SK-N-SH (cell line): ENCODE measurements around the gene TCF12. TPM values are rescaled to one million over a fixed set of nuclear protein-coding genes. Genes with fewer than 3 reads are reported as not detected.

Experiments
- CTCF ChIA-PET: fragments of 300-600, 350-600 bp; formaldehyde crosslinking; extraction: SDS; loops from one replicate; lab custom pipeline; 2021; lab: Yijun Ruan, JAX
- POLR2A ChIA-PET: fragments of 350-600 bp; sonication (Branson Sonifier 250); formaldehyde crosslinking; extraction: SDS; loops from one replicate; lab custom pipeline; 2020; ENCODE audit warnings: antibody characterized with exemption, inconsistent platforms; lab: Yijun Ruan, JAX
- DNase-seq: peaks from one replicate; pipeline ENCODE4 v3.0.0; 2012
- H2AFZ ChIP-seq: fragments of 200-600 bp; sonication (generic); 2 replicates; pipeline ENCODE4 v1.8.1; 2016; ENCODE audit warnings: antibody characterized with exemption, mild to moderate bottlenecking, low read depth
- H3F3A ChIP-seq: fragments of 200-600 bp; sonication (generic); replicated peaks from 2 replicates; pipeline ENCODE3; 2016; ENCODE audit warnings: antibody characterized with exemption, mild to moderate bottlenecking; ENCODE audit not compliant: insufficient read depth
- H3K27ac ChIP-seq, 2 experiments: fragments of 200-500 bp in 1 of 2; fragments of 200-600 bp in 1 of 2; sonication (Bioruptor generic) in 1 of 2; sonication (generic), shearing (Covaris generic) in 1 of 2; 2 replicates each; pipeline versions ENCODE4 v1.5.1 to v1.6.1; 2014 to 2016; ENCODE audit warnings: low read depth in 2 of 2, inconsistent platforms in 1 of 2, low read length in 1 of 2, mild to moderate bottlenecking in 1 of 2, mixed read lengths in 1 of 2
- H3K27me3 ChIP-seq: fragments of 200-600 bp; sonication (generic), shearing (Covaris generic); 2 replicates; pipeline ENCODE4 v1.6.1; 2016; ENCODE audit warnings: mixed run types; ENCODE audit not compliant: insufficient read depth
- H3K36me3 ChIP-seq, 2 experiments: fragments of 200-500 bp in 1 of 2; fragments of 200-600 bp in 1 of 2; sonication (Bioruptor generic) in 1 of 2; sonication (generic) in 1 of 2; replicated peaks in 1 of 2; 2 replicates each; pipeline versions ENCODE3 to v1.5.1; 2014 to 2016; ENCODE audit warnings: low read length in 1 of 2, mild to moderate bottlenecking in 1 of 2; ENCODE audit not compliant: insufficient read depth in 2 of 2, control insufficient read depth in 1 of 2
- H3K4me1 ChIP-seq, 2 experiments: fragments of 200-500 bp in 1 of 2; fragments of 200-600 bp in 1 of 2; sonication (Bioruptor generic) in 1 of 2; sonication (generic), shearing (Covaris generic) in 1 of 2; 2 replicates each; pipeline versions ENCODE4 v1.5.1 to v1.6.1; 2014 to 2016; ENCODE audit warnings: low read depth in 1 of 2, low read length in 1 of 2, mixed run types in 1 of 2; ENCODE audit not compliant: insufficient read depth in 2 of 2, control insufficient read depth in 1 of 2
- H3K4me2 ChIP-seq: fragments of 200-600 bp; sonication (generic), shearing (Covaris generic); 2 replicates; pipeline ENCODE4 v1.6.1; 2017; ENCODE audit warnings: mixed run types
- H3K4me3 ChIP-seq, 2 experiments: fragments of 200-500 bp in 1 of 2; fragments of 200-600 bp in 1 of 2; sonication (Bioruptor generic) in 1 of 2; sonication (generic), shearing (Covaris generic) in 1 of 2; 2 replicates each; pipeline versions ENCODE4 v1.5.1 to v1.8.1; 2014 to 2016; ENCODE audit warnings: low read depth in 2 of 2, inconsistent platforms in 1 of 2, low read length in 1 of 2, mild to moderate bottlenecking in 1 of 2, mixed read lengths in 1 of 2, moderate library complexity in 1 of 2
- H3K79me2 ChIP-seq: fragments of 200-600 bp; sonication (generic); 2 replicates; pipeline ENCODE4 v1.8.1; 2017; ENCODE audit warnings: mild to moderate bottlenecking; ENCODE audit not compliant: insufficient read depth
- H3K9ac ChIP-seq: fragments of 200-600 bp; sonication (generic); 2 replicates; pipeline ENCODE4 v1.6.1; 2017; ENCODE audit warnings: mixed run types
- H3K9me2 ChIP-seq: fragments of 200-600 bp; sonication (generic); 2 replicates; pipeline ENCODE4 v1.6.1; 2017; ENCODE audit warnings: mixed run types
- H3K9me3 ChIP-seq: fragments of 200-600 bp; sonication (generic); 2 replicates; pipeline ENCODE4 v1.6.1; 2017; ENCODE audit warnings: mixed run types, mild to moderate bottlenecking, moderate library complexity
- H4K20me1 ChIP-seq: fragments of 200-600 bp; sonication (generic); 2 replicates; pipeline ENCODE4 v1.6.1; 2017; ENCODE audit warnings: mild to moderate bottlenecking, mixed run types; ENCODE audit not compliant: insufficient read depth
- CTCF ChIP-seq: fragments of 200-600 bp; sonication (generic); IDR thresholded peaks from 2 replicates; pipeline ENCODE4 v1.6.1; 2017; ENCODE audit warnings: antibody characterized with exemption, mild to moderate bottlenecking, moderate library complexity
- MEF2A ChIP-seq: IDR thresholded peaks from 2 replicates; pipeline ENCODE4 v1.4.0; 2012; ENCODE audit warnings: low read depth, borderline replicate concordance
- PBX3 ChIP-seq: IDR thresholded peaks from 2 replicates; pipeline ENCODE4; 2012
- REST ChIP-seq: IDR thresholded peaks from 2 replicates; pipeline ENCODE4 v1.6.1; 2012; ENCODE audit warnings: mild to moderate bottlenecking, low read depth, low read length, moderate library complexity
- ZBTB33 ChIP-seq: IDR thresholded peaks from 2 replicates; pipeline ENCODE4 v1.4.0; 2012; ENCODE audit warnings: low read depth, borderline replicate concordance
- WGBS: methylation state at CpG from one replicate; pipeline ENCODE4 v1.1.6; 2017; ENCODE audit warnings: low lambda C conversion rate; 5-methylcytosine and 5-hydroxymethylcytosine counted together
- polyA plus RNA-seq, 3 experiments: library from polyadenylated mRNA; depleted of rRNA; stranded (reverse); fragments of >200 nt; gene quantifications; 2 replicates each; pipeline ENCODE4 v1.2.3, GENCODE V29; 2012

TCF12 gene
- polyA plus RNA-seq, 1 of the 3 experiments (the other 2 are of a cell fraction), result 49.6 TPM

- H3K9me3 ChIP-seq, result no peaks in the 10 kb centered on the region; the same call in 1 of the 2 replicates
- ChIA-PET POLR2A (interaction anchor here (0.6 kb wide), 1 partner anchor 258 kb away, joined by 4 read pairs; no protein-coding TSS in a partner anchor), CTCF (no interaction called here)
- no peak overlapping the region; a peak in 1 of 4 replicates for H3K27ac ChIP-seq
- H3K9me2 ChIP-seq, result no peaks in the 10 kb centered on the region
- no peak overlapping the region for H3K4me2 ChIP-seq
- no peaks in the 10 kb centered on the region; the same call in 1 of the 2 replicates for H3K79me2 ChIP-seq
- H3K9ac ChIP-seq, result no peak overlapping the region
- no peak for TF ChIP-seq CTCF
- no peak for TF ChIP-seq REST
- TF ChIP-seq PBX3, result no peak
- no peak for TF ChIP-seq ZBTB33
- TF ChIP-seq MEF2A, result no peak
- H2AFZ ChIP-seq, result no peak overlapping the region
- H4K20me1 ChIP-seq, result no peaks in the 10 kb centered on the region
- 94% methylated on average over 1 of the region's 1 CpG for WGBS
- H3K27me3 ChIP-seq, result no peaks in the 10 kb centered on the region
- H3K4me1 ChIP-seq, result peaks cover 0 to 10% of the 10 kb centered on the region in 2 experiments; a peak in 2 of 4 replicates
- H3F3A ChIP-seq, result peaks cover 3% of the 10 kb centered on the region
- no peak for DNase-seq
- H3K4me3 ChIP-seq, result no peak overlapping the region
- peaks cover 0 to 35% of the 10 kb centered on the region in 2 experiments for H3K36me3 ChIP-seq
Observed at GRCh38 chr15:57183041-57183440, 264.6 kb downstream of the TCF12 start.
